GM18907 (cell line): Measurements from ENCODE around the gene FBXL14.

Source experiments
- ATAC-seq: cut with Tn5 transposase; IDR thresholded peaks from one replicate; pipeline ENCODE4 v1.9.1; 2021; ENCODE audit warnings: mild to moderate bottlenecking, moderate library complexity; ENCODE audit not compliant: unreplicated experiment

FBXL14 gene

DNA sequence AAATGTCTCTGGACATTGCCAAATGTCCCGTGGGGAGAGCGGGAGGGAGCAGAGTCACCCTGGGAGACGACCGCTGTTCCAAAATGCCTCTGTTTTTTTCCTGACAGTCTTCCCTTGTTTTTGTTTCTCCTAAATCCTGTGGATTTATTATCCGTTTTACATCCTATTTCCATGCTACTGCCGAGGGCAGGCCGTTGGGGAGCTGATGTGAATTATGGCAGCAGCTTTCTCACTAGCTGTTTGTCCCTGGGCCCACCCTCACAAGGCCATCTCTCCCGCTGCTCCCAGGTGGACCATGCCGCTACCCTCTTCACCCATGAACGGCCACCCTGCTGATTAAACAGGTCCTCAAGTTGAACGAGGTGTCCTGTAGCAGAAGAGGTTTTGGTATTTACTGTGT, 55.2 kb downstream of the FBXL14 start:
- ATAC-seq, result no peak

DNA sequence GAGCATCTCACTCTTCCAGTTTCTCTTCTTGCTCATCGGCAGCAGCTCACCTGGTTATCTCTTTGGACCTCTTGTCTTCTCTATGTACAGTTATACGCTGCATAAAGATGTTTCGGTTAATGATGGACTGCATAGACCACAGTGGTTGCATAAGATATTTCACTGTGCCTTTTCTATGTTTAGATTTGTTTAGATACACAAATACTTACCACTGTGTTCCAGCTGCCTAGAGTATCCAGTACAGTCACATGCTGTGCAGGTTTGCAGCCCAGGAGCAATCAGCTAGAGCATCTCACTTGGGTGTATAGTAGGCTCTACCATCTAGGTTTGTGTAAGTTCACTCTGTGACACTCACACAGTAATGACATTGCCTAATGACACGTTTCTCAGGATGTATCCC, 57.6 kb downstream of the FBXL14 start:
- no peak for ATAC-seq

- ATAC-seq, result peak; percentile 59
Observed at GRCh38 chr12:1534748-1535147, 59.6 kb downstream of the FBXL14 start.

DNA sequence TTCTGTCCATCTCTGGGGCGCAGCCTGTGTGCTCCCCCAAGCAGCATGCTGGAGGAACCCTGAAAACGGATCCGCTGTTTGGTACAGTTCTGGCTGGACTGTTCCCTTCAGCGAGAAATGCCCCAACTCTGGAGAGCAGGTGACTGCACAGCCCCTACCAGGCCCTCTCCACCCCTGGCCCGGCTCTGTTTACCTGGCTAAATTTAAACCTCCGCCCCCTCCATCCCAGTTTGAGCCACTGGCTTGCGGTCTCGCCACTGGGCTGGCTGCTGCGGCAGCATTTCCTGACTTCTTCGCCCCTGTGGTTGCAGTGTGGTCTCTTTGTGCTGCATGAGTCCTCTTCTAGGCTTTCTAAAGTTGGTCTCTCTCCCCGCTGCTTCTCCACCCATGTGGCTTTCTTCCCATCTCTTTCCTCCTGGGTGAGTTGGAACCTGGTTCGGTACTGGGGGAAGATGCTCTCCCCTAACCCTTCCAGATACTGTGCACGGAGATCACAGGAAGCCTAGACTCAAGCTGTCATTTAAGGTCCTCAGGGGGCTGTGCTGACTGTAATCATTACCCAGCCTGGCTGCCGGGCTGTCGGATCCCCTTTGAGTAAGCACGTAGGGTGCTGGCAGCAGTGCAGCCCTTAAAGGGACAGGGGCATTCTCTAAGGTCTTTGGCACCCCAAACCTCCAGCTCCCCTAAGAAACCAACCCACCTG, 60.6 kb downstream of the FBXL14 start:
- peak; percentile 61 for ATAC-seq

GRCh38 chr12:1533205-1533601, 61.2 kb downstream of the FBXL14 start:
- ATAC-seq, result peak; percentile 10

GRCh38 chr12:1532375-1533165, 61.8 kb downstream of the FBXL14 start:
- ATAC-seq, result no peak

- no peak for ATAC-seq
Observed at GRCh38 chr12:1531654-1532374, 62.6 kb downstream of the FBXL14 start.

GRCh38 chr12:1531153-1531653, 63.2 kb downstream of the FBXL14 start:
- no peak for ATAC-seq

DNA sequence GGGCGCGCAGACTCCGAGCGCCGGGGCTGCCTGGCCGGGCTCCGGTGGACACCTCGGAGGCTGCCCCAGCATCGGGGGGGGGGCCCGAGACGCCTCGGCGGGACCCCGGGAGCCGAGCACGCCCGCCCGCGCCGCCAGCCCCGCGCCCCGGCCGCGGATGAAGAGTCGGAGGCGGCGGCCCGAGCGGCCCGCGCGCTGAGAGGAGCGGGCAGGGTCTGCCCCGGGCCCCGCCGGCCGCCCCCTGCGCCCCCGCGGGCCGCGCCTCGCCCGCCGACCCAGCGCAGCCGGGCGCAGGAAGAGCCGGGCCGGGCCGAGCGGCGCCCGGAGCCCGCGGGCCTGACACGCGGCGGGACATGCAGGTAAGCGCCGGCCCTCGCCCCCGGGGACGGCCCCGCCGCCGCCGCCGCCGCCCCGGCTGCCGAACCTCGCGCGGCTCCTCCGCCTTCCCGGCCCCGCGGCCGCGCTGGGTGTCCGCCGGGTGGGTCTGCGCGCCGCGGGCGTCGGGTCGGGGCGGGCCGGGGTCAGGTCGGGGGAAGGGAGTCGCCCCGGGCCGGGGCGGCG, 63.7 kb downstream of the FBXL14 start:
- no peak for ATAC-seq

- ATAC-seq, result no peak
Observed at GRCh38 chr12:1529862-1530591, 64.4 kb downstream of the FBXL14 start.

- no peak for ATAC-seq
Observed at GRCh38 chr12:1529228-1529861, 65.0 kb downstream of the FBXL14 start.

- no peak for ATAC-seq
Observed at GRCh38 chr12:1528791-1529190, 65.6 kb downstream of the FBXL14 start.

DNA sequence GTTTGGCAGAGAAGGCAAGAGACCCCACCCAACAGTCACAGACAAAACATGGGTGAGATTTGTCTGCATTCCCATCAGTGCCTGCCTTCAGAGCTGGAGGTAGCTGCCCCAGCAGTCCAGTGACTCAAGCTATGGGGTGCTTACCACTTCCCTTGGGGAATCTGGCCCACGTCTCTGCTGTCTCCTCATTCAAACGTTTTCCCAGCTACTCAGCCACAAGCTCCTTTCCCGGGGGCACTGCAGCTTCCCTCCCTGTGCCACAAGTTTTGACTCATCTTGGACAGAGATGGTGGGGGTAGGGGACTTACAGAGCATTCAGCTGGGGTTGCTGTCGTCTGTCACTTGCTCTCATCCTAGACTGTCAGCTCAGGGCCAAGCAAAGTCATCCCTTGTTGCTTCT, 66.6 kb downstream of the FBXL14 start:
- no peak for ATAC-seq

- ATAC-seq, result no peak
Observed at GRCh38 chr12:1525858-1526257, 68.5 kb downstream of the FBXL14 start.

DNA sequence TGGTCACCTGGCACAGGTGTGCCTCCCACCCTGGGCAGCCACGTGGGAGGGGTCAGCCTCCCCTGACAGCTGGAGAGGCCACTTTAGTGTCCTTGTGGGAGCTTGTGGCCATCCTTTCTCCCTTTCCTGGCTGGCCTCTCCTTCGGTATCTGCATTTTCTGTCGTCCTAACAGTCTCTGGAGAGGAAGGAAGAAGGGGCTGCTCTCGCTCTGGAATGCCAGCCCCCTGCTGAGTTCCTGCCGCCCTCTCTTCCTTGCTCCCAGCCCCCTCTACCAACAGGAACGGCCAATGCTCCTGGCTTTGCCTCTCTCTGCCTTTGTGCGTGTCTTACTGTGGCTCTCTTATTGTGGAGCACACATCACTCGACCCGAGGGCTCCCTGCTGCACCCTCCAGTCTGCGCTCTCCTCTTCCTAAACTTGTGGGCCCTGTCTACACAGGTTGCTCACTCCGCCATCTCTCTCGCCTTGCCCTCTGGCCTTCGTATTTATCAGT, 70.8 kb downstream of the FBXL14 start:
- ATAC-seq, result no peak

DNA sequence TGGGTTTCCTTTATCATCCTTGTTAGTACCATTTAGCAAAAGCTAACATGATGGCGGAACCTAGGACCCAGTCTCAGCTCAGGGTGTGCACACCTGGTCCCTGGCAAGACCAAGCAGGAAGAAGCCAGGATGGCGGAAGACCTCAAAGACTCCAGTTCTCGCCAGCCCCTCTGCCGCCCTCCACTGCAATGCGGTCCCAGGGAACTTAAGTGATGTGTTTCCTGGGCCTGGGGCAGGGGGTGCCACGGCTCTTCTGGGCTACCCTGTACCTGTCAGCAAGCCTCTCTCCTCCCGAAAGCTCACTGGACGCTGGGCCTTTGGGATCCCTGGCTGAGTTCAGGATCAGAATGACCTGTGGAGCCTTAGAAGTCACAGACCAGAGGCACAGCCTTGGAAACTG, 71.3 kb downstream of the FBXL14 start:
- ATAC-seq, result no peak

GRCh38 chr12:1519642-1520041, 74.7 kb downstream of the FBXL14 start:
- ATAC-seq, result no peak

GRCh38 chr12:1518591-1519516, 75.5 kb downstream of the FBXL14 start:
- no peak for ATAC-seq
